Smooth muscle cell (in vitro differentiated cells): ENCODE data around the gene SATB1. TPM values are rescaled to one million over a fixed set of nuclear protein-coding genes. Genes with fewer than 3 reads are reported as not detected.

Experiments used
- DNase-seq: peaks from one replicate; lab custom pipeline; 2025; ENCODE audit not compliant: unreplicated experiment; lab: John Stamatoyannopoulos, UW
- H2AFZ ChIP-seq: fragments of 200-600 bp; sonication (generic); 2 replicates; pipeline ENCODE4 v1.6.0; 2016; ENCODE audit warnings: antibody characterized with exemption, low read depth, mild to moderate bottlenecking
- H3F3A ChIP-seq: fragments of 200-600 bp; sonication (generic); 2 replicates; pipeline ENCODE4 v1.6.0; 2017; ENCODE audit warnings: antibody characterized with exemption, low read depth
- H3K27ac ChIP-seq: fragments of 200-600 bp; sonication (generic); 2 replicates; pipeline ENCODE4 v1.5.1; 2016; ENCODE audit warnings: low read depth, mild to moderate bottlenecking
- H3K27me3 ChIP-seq: fragments of 200-600 bp; sonication (generic); 2 replicates; pipeline ENCODE4 v1.6.1; 2016; ENCODE audit warnings: low read depth, mild to moderate bottlenecking
- H3K36me3 ChIP-seq: fragments of 200-600 bp; sonication (generic); 2 replicates; pipeline ENCODE4 v1.5.1; 2016; ENCODE audit warnings: low read depth
- H3K4me1 ChIP-seq: fragments of 200-600 bp; sonication (generic); 2 replicates; pipeline ENCODE4 v1.5.1; 2016; ENCODE audit warnings: low read depth
- H3K4me2 ChIP-seq: fragments of 200-600 bp; sonication (generic); 2 replicates; pipeline ENCODE4 v1.6.0; 2016; ENCODE audit warnings: mild to moderate bottlenecking
- H3K4me3 ChIP-seq: fragments of 200-600 bp; sonication (generic); 2 replicates; pipeline ENCODE4 v1.5.1; 2016; ENCODE audit warnings: mild to moderate bottlenecking
- H3K79me2 ChIP-seq: fragments of 200-600 bp; sonication (generic); 2 replicates; pipeline ENCODE4 v1.6.0; 2016; ENCODE audit warnings: low read depth, mild to moderate bottlenecking
- H3K9ac ChIP-seq: fragments of 200-600 bp; sonication (generic); 2 replicates; pipeline ENCODE4 v1.6.0; 2016; ENCODE audit warnings: low read depth
- H3K9me3 ChIP-seq: fragments of 200-600 bp; sonication (generic); replicated peaks from 2 replicates; pipeline ENCODE4 v1.5.1; 2016; ENCODE audit warnings: low read depth
- H4K20me1 ChIP-seq: fragments of 200-600 bp; sonication (generic); 2 replicates; pipeline ENCODE4 v1.6.0; 2016; ENCODE audit warnings: low read depth
- CTCF ChIP-seq: fragments of 200-600 bp; sonication (generic); IDR thresholded peaks from 2 replicates; pipeline ENCODE4 v1.5.1; 2017; ENCODE audit warnings: borderline replicate concordance, mild to moderate bottlenecking, antibody characterized with exemption; ENCODE audit not compliant: insufficient read depth, poor library complexity, severe bottlenecking
- WGBS: methylation state at CpG from one replicate; pipeline ENCODE4 v1.1.7; 2016; ENCODE audit warnings: low lambda C conversion rate; 5-methylcytosine and 5-hydroxymethylcytosine counted together
- polyA plus RNA-seq: library from polyadenylated mRNA; unstranded; fragments of >200 nt; fragmentation: Nextera tagmentation; extraction: Ambion mirVana; gene quantifications from 2 replicates; pipeline ENCODE4 v1.2.1, GENCODE V29; 2016
- total RNA-seq: library from RNA; depleted of rRNA; stranded (reverse); fragments of >200 nt; gene quantifications from 2 replicates; pipeline ENCODE4 v1.2.3, GENCODE V29; 2014

SATB1 gene
- total and polyA plus RNA-seq, 2 experiments from 2014 or later: 4.1 to 9.3 TPM

GRCh38 chr3:18366258-18366657 lies 58.9 kb downstream of the SATB1 start:
- no peaks in the 10 kb centered on the region for H3K36me3 ChIP-seq
- H4K20me1 ChIP-seq: no peaks in the 10 kb centered on the region
- H2AFZ ChIP-seq: no peak overlapping the region
- 99% methylated on average over 3 of the region's 3 CpGs for WGBS
- H3K4me3 ChIP-seq: no peak overlapping the region
- no peaks in the 10 kb centered on the region for H3F3A ChIP-seq
- H3K9me3 ChIP-seq: no peaks in the 10 kb centered on the region
- TF ChIP-seq CTCF: no peak
- no peak for DNase-seq
- no peak overlapping the region for H3K27ac ChIP-seq
- no peaks in the 10 kb centered on the region for H3K4me1 ChIP-seq
- H3K79me2 ChIP-seq: no peaks in the 10 kb centered on the region
- H3K9ac ChIP-seq: no peak overlapping the region
- no peaks in the 10 kb centered on the region for H3K27me3 ChIP-seq
- H3K4me2 ChIP-seq: no peak overlapping the region

DNA sequence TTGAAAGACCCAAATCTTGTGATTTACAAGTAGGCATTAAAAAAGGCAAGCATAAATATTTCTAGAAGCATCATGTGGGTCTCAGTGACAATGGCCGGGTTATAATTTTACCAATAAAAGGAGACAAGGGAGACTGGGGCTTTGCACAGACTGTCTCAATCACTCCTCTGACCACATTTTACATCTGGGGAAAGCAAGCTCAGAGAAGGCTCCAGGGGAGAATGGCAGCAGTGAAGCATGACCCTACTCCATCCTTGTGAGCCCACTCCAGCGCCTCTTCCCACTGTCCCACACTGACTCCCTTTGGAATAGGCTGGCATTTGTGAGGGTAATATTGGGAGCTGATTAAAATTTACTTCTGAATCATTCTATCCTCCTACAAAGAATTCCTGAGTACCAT lies 61.8 kb downstream of the SATB1 start:
- H3K79me2 ChIP-seq: no peaks in the 10 kb centered on the region
- 98% methylated on average over 2 of the region's 2 CpGs for WGBS
- DNase-seq: no peak
- no peaks in the 10 kb centered on the region for H3F3A ChIP-seq
- H3K9ac ChIP-seq: no peak overlapping the region
- H3K4me1 ChIP-seq: no peaks in the 10 kb centered on the region
- H3K9me3 ChIP-seq: no peaks in the 10 kb centered on the region
- no peak overlapping the region for H2AFZ ChIP-seq
- H3K27me3 ChIP-seq: no peaks in the 10 kb centered on the region
- no peaks in the 10 kb centered on the region for H4K20me1 ChIP-seq
- no peak overlapping the region for H3K27ac ChIP-seq
- no peak for TF ChIP-seq CTCF
- H3K4me2 ChIP-seq: no peak overlapping the region
- H3K4me3 ChIP-seq: no peak overlapping the region
- no peaks in the 10 kb centered on the region for H3K36me3 ChIP-seq

- no peak for TF ChIP-seq CTCF
- H3K27ac ChIP-seq: no peak overlapping the region
- no peak overlapping the region for H3K4me3 ChIP-seq
- no peak overlapping the region for H2AFZ ChIP-seq
- H3K36me3 ChIP-seq: no peaks in the 10 kb centered on the region
- H3K9ac ChIP-seq: no peak overlapping the region
- H4K20me1 ChIP-seq: no peaks in the 10 kb centered on the region
- no peaks in the 10 kb centered on the region for H3K27me3 ChIP-seq
- no peak overlapping the region for H3K4me2 ChIP-seq
- peaks cover 15% of the 10 kb centered on the region for H3K4me1 ChIP-seq
- H3K9me3 ChIP-seq: no peaks in the 10 kb centered on the region
- no peaks in the 10 kb centered on the region for H3F3A ChIP-seq
- no peak for DNase-seq
- no peaks in the 10 kb centered on the region for H3K79me2 ChIP-seq
Measured at GRCh38 chr3:18357747-18358146, 67.4 kb downstream of the SATB1 start.

DNA sequence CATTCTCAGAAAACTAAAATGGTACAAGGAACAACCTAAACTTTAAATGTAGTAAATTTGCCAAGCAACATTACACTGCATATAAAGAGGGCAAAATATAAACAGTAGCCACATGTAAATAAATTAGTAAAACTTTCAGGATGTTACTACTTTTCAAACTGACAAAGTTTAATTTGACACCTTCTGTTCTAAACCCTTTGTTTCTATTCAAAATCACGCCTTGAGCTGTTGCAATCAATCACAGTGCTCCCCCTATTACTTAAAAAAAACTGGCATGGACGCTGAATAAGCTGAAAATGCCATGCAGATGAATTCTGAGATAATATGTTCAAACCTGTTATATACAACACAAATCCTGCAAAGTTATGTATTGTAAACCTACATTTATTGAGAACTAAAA lies 69.3 kb downstream of the SATB1 start:
- no peak for TF ChIP-seq CTCF
- no peaks in the 10 kb centered on the region for H3K79me2 ChIP-seq
- peaks cover 15% of the 10 kb centered on the region for H3K4me1 ChIP-seq
- H2AFZ ChIP-seq: no peak overlapping the region
- 84% methylated on average over 2 of the region's 2 CpGs for WGBS
- DNase-seq: no peak
- H3K36me3 ChIP-seq: no peaks in the 10 kb centered on the region
- H3K27ac ChIP-seq: no peak overlapping the region
- no peaks in the 10 kb centered on the region for H3K27me3 ChIP-seq
- no peaks in the 10 kb centered on the region for H3F3A ChIP-seq
- H3K4me3 ChIP-seq: no peak overlapping the region
- no peak overlapping the region for H3K9ac ChIP-seq
- H3K4me2 ChIP-seq: no peak overlapping the region
- no peaks in the 10 kb centered on the region for H3K9me3 ChIP-seq
- no peaks in the 10 kb centered on the region for H4K20me1 ChIP-seq
